ENCODE data around the gene CDH23.
"Not testable (repeated sequence)": the region's sequence is repeated elsewhere in the genome, so short reads cannot be mapped to it uniquely, and the experiment has no call there.

Gene CDH23

DNA sequence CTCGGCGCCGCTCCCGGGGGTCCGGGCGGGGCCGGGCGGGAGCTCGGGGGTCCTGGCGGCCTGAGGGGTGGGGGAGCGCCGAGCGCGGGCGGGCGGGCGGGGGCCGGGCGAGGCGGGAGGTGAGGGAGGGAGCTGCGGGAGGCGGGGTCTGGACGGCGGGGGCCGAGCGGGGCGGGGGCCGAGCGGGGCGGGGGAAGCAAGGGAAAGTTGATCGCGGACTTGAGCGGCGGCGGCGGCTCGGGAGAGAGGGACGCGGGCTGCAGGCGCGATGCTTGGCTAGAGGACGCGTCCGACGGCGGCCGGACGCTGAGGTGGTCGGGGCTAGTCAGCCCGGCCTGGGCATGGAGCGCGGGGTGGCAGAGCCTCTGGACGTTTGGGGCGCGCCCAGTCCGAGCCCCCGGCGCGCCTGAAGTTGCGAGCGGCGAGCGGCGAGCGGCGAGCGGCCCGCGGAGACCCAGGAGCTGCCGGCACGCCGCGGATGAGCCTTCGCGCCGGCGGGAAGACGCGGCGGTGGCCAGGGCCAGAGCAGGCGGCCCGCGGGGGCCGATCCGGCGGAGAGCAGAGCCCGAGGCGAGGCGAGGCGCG is at the start of gene CDH23:
Gene CDH23 (plus strand): TSS at position 210 of the 585 bp plus-strand sequence. CDS start 42,912 bp downstream, outside the sequence.
- no peak for DNase-seq (ENCODE audit: low read depth)

DNA sequence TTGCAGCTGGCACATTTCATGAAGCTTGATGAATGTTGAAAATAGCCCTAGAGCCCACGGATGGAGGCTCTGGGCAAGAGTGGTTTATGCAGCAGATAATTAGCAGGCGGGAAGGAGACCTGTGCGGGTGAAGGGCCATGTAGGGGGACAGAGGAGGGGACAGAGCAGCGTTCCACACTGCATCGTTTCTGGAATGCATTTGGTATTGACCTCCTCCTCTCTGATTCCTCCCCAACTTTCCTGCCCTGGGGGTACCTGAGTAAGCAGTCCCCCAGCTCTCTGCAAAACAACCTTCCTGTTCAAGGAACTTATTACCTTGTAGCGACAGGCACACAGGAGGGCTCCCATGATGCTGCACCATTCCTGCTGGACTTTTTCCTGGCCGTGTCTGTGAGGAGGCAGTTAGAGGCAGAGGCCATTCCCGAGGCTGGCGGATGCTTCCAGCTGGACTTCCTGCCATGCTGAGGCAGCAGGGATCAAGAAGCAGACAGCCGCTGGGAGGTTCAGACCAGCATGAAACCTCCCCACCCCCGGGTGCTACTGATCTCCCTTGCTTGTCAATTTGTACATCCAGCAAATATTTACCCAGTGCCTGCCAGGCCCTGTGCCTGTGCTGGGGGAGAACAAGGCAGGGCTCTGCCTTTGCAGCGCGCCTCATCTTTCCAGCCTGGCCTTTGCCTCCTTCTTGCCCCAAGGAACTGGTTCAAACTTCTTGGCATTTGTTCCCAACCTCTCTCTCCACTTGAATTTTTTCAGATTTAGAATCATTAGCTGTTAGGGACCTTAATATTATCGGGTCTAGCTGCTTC is 48.9 kb upstream of the CDH23 start:
- DNase-seq (ENCODE audit: low read depth): no peak

DNA sequence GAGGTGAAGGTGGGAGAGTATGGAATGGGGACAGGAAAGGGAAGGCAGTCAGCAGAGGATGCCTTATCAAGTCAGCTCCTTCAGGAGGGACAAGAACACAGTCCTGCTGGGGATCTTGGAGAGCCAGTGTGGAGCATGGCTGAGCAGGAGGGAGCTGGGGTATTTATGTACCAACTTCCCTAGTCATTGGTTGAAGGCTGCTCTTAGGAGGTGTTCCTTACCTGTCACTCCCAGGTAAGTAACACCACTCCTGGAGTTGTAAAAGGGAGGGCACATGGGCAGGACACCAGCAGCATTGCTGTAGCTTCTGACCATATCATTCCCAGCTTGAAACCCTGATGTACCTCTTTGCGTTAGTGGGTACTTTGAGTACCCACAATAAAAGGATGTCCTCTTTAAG is 47.9 kb upstream of the CDH23 start:
- no peak for DNase-seq (ENCODE audit: low read depth)

DNA sequence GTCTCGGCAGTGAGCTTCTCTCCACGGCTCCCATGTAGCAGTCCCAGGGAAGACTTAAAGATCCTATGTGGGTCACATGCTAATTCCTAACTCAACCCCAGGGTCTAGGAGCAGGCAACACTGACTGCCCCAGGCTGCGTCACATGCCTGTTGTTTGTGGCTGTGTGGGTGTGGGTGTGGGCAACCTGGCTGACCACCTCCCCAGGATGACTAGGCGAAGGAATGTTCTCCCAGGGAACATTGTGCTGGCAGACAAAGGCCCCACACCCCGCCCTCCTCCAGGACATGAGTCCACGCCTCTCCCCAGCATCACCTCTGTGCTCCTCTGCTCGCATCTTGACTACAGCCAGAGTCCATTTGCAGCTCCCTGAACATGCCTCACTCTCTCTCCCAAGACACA is 47.3 kb upstream of the CDH23 start:
- DNase-seq (ENCODE audit: low read depth): no peak

DNA sequence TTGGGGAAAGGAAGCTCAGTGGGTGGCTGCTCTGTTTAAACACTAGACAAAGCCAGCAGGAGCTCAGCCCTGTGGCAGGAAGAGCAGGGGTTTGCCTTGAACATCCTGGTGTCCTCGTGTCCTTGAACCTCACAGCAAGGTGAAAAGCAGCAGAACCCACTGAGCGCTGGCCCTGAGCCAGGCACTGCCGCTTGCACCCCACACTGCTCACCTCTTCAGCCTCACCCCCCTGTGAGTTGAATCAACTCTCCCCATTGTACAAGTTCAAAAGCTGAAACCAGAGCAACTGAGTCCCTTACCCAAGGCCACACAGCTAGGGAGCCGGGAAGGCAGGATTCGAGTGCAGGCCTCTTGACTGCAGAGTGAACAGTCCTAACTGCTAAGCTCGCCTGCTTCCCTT is 45.6 kb upstream of the CDH23 start:
- DNase-seq (ENCODE audit: low read depth): no peak

DNA sequence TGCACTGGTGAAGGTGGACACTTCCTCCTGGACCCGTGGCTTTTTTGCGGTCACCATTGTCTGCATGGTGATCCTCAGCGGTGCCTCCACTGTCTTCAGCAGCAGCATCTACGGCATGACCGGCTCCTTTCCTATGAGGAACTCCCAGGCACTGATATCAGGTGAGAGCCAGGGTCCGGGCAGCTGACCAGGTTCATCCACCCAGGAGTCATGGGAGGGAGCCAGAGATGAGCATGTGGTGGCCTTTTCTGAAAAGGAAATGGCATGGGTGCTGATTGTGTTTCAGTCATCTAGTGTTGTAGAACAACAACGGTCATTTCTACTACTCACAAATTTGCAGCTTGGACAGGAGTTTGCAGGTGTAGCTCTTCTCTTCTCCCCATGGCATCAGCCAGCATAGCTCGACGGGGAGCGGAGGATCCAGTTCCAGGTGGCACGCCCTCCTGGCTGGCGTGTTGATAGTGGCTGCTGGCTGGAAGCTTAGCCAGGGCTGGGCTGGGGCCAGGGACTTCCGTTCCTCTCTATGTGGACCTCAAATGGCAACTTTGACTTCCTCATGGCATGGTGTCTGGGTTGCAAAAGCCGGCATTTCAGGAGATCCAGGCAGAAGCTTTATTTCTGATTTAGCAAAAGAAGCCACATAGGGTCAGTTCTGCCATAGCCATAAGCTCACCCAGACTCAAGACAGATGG is 44.9 kb upstream of the CDH23 start:
- DNase-seq (ENCODE audit: low read depth): no peak

DNA sequence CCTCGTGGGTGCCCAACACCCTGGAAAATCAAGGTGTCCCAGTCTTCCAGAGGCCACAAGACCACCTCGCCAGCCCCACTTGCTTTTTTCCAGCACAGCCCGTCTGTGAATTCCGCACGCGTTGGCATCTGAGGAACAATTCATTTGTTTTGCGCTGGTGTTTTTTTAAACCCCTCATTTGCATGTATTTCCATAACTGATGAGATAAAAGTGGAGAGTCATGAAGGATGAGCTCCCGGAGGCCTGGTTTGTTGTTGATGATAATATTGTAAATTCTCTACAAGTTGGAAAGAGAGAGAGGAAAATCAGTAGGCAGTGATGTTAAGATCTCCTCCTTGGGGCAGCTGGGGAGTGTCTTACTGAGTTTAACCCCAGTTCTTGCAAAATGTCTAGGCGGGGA is 43.1 kb upstream of the CDH23 start:
- DNase-seq (ENCODE audit: low read depth): no peak

DNA sequence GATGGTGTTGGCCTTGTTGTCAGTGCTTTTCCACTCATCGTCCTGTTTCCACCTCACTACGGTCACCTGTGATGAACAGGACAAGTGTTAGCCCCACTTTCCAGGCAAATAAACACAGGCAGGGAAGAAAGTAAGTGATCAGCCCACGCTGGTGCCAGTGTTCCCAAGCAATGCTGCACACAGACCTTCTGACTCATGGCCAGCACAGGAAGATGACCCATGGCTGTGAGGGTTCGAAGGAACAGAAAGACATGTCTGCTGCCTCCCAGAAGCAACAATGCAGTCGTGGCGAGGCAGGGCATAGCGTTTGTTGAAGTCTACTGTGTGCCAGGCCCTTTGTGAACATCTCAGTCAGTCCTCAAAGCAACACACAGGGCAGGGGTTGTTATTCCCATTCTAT is 41.9 kb upstream of the CDH23 start:
- DNase-seq (ENCODE audit: low read depth): no peak

DNA sequence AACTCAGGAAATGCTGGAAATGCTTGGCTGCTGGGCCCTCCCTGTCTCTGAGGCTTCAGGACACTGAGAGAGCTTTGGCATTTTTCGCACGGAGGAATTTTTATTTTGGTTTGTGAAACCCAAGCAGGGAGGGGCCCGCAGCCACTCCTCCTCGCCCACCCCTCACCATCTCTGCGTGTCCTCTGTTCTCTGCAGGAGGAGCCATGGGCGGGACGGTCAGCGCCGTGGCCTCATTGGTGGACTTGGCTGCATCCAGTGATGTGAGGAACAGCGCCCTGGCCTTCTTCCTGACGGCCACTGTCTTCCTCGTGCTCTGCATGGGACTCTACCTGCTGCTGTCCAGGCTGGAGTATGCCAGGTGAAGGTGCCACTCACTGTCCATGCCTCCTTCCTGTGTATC is 40.8 kb upstream of the CDH23 start:
- DNase-seq (ENCODE audit: low read depth): no peak

DNA sequence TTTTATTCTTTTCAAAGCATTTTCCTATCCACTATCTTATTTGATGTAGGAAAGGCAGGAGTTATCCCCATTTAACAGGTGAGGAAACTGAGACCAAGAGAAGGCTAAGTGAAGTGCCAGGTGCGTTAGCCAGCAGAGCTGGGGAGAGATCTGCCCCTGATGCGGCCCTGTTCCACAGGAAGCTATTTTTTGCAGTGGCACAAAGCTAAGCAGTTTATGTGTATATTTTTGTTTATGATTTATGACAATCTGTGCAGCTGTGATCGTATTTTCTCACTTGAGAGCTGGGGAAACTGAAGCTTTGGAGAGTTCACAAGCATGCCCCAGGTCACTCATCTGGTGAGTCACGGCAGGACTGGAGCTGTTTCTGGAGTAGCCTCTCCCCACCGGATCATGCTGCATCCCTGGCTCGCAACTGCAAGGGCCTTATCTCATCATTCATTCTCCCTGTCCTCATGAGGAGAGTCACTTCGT is 38.9 kb upstream of the CDH23 start:
- DNase-seq (ENCODE audit: low read depth): no peak

DNA sequence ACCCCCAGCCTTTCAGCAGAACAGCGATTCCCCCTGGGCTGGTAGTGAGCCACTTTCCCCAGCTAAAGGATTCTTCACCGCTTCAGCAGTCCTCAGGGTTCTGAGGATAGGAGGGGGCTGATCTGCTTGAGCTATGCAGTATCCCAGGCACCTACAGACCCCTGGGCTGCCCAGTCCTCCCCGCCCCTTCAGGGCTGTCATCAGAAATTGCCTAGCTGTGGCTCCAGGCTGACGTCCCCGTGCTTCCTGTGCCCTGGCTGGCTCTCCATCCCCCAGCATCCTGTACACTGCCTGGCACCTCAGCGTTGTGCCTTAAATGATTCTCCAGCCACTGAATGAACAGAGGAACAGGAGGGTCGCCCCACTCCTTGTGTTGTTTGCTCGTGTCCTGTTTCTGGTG is 38.4 kb upstream of the CDH23 start:
- no peak for DNase-seq (ENCODE audit: low read depth)

DNA sequence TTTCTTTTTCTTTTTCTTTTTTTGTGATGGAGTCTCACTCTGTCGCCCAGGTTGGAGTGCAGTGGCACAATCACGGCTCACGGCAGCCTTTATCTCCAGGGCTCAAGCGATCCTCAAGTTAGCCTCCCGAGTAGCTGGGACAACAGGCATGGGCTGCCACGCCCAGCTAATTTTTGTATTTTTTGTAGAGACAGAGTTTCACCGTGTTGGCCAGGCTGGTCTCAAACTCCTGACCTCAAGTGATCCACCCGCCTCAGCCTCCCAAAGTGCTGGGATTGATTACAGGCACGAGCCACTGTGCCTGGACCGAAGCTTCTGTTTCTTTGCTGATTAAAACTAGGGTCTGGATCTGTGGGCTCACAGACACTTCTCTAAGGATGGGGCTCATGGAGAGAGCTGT is 37.8 kb upstream of the CDH23 start:
- DNase-seq (ENCODE audit: low read depth): not testable (repeated sequence)

DNA sequence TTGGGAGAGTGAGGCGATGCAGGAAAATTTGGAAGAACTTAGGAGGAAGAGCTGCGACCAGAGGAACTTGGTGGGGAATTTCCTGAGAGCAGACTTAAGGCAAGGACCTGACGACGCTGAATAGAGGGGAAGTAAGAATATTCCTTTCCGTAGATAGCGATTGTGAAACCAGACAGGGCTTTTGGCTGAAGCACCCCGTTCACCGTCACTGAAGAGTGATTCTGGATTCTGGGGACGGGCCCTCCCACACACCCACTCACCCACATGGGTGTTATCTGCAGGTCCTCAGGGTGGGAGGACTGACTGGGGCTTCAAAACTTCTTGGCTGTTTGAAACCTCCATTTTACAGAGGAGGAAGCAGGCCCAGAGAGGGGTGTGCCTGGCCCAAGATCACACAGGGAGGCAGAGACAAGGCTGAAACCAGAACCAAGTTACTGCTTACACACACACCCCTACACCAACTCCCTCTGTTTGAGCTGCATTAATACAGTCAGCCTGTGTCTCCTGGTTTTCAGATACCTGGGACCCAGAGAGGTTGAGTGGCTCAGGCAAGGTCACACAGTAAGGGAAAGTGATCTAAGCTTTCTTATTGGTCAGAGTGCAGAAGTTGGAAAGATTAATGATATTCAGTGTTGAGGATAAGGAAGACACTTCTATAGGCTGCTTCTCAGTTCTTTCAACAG is 37.2 kb upstream of the CDH23 start:
- DNase-seq (ENCODE audit: low read depth): no peak

DNA sequence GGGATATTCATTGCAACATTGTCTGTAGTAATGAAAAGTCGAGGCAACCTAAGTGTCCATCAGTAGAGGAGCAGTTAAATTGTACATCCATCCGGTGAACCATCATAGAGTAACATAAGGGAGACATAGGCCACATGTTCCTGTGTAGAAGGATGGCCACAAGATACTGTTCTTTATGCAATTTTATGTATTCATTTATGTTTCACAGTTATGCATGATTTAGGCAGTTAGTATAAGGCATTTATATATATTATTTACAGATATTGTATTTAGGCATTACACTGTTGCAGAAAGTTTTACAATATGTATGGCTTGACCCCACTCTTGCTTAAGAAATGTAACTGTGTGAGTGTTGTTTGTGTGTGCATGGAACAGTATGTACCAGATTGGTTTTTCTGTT is 36.0 kb upstream of the CDH23 start:
- DNase-seq (ENCODE audit: low read depth): no peak

DNA sequence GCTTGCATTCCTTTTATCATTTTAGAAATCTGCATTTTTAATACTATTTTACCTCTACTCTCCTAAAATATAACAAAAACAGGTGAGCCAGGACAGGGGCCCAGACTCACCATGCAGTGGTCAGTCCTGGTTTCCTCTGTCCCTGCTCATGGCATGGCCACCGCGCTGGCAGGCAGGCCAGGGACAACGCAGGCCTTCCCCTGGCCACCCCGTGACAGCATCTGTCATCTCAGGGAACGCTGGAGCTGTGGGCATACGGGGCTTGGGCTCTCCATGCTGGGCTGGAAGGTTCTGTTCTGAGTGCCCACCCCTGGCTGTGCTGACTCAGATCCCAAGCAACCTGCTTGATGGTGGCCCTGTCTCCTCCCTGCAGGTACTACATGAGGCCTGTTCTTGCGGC is 35.1 kb upstream of the CDH23 start:
- no peak for DNase-seq (ENCODE audit: low read depth)

DNA sequence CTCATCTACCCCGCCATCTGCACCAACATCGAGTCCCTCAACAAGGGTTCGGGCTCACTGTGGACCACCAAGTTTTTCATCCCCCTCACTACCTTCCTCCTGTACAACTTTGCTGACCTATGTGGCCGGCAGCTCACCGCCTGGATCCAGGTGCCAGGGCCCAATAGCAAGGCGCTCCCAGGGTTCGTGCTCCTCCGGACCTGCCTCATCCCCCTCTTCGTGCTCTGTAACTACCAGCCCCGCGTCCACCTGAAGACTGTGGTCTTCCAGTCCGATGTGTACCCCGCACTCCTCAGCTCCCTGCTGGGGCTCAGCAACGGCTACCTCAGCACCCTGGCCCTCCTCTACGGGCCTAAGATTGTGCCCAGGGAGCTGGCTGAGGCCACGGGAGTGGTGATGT is 34.6 kb upstream of the CDH23 start:
- no peak for DNase-seq (ENCODE audit: low read depth)

DNA sequence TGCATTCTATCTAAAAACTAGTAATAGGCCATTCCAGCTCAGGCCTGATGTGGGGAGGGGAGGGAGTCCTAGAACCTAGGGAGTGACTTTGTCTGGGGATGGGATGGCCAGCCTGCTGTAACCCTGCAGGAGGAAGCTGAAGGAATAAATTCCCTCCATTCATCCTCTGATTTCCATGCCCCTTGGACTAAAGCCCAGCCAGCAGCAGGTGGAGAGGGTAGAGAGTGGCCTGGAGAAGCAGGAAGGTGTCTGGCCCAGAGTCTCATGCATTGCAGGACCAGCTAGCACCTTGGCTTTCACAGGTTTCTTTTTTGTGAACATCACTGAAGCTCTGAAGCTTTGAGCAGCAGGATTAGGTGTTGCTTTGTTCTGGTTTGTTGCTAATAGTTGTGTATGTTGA is 32.8 kb upstream of the CDH23 start:
- DNase-seq (ENCODE audit: low read depth): no peak

DNA sequence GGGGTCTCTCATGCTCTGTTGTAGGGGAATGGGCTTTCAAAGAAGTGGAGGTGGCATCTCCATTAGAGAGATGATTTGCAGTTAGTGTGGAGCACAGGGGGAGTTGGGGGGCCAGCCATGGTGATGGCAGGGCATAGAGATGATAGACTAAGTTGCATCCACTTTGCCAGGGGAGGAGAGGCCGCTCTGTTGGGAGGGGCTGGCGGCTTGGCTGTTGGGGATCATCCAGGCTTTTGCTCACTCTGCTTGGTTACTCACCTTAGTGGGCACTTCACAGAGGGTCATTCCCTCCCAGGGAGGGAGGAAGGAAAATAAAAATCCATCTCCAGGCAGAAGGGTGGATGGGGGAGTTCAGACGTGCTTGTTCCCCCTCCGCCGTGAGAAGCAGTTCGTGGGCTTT is 31.4 kb upstream of the CDH23 start:
- DNase-seq (ENCODE audit: low read depth): no peak

DNA sequence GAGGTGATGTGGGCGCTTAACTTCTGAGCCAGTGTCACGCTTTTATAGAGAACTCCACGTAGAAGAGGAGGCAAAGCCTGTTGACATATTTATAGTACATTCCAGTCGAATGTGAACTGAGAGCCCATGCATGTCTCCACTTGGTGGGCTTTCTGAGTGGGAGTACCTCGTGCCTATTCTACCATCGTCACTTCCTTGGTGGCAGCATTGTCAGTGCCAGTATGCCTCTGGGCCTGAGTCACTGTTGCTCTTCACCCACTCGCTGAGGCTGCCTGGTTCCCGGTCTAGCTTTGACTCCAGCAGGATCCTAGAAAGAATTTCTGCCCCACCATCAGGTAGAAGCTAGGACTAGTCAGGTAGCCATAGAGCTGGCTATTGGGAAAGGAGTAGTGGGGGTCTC is 30.0 kb upstream of the CDH23 start:
- DNase-seq (ENCODE audit: low read depth): no peak

DNA sequence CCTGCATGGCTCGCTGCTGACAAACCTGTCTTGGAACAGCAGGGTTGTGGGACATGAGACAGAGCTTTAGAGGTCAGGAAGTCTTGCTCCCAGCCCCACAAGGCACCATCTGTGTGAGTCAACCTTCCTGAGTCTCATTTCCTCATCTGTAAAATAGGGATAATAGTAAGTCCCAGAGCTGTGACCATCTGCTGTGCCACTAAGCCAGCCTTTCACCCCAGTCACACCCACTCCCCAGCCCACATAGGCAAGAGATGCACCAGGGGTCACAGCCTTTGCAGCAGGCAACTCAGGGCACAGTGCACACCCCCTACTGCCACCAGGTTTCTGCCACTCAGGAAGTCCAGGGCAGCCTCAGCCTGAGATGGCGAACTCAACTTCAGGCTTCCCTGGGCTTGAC is 29.4 kb upstream of the CDH23 start:
- no peak for DNase-seq (ENCODE audit: low read depth)

DNA sequence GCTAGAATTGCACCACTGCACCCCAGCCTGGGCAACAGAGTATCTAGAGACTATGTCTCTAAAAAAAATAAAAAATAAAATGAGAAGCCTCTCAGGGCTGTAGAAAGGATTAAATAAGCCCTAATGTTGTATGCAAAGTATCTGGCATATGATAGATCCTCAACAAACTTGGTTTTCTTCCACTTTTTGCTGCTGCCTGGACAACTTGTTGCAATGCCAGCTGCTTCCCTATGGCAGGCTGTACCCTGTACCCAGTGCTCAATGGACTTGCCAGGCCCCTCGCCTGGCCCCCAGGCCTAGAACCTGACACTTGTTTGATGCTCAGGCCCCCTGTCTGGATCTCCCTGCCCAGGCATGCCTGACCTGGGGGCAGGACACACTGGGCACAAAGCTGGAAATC is 28.5 kb upstream of the CDH23 start:
- DNase-seq (ENCODE audit: low read depth): no peak

DNA sequence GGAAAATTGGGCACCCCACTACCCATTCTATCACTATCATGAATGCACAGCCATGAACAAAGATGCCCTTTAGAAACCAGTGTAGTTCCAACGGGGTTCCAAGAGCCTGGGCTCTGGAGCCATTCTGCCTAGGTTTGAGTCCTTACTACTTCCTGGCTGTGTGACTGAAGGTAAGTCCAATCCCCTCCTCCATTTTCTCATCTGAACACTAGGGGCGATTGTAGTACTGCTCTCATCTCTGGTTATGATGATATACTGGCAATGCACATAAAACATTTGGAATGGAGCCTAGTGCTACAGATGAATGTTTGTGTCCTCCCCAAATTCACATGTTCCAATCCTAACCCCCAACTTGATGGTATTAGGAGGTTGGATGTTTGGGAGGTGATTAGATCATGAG is 28.1 kb upstream of the CDH23 start:
- DNase-seq (ENCODE audit: low read depth): no peak

DNA sequence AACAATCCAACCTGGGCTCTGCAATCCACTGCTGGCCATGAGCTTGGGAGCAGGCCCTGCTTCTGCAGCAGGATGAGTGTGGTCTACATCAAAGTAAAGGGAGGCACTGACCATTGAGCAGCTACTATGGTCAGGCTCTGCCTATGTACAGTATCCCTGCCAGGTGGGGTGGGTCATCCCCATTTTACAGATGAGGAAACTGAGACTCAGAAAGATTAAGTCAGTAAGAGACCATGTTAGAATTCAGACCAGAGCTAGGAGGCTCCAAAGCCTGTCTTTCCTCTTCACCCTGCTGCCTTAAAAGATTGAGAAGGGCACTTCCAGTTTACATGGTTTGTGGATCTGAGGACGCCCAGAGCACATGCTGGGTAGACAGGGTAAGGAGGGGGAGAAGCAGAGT is 27.1 kb upstream of the CDH23 start:
- no peak for DNase-seq (ENCODE audit: low read depth)

Measured in stimulated activated CD8-positive, alpha-beta memory T cell treated with anti-CD3 and anti-CD28 coated beads, Interleukin-12 subunit alpha, Interleukin-12 subunit beta, amount 100 ng/mL, for 4 hours (primary cell).